GM12801 (cell line): ENCODE measurements around the gene NEURL4.

ENCODE experiments used
- CTCF ChIP-seq: IDR thresholded peaks from one replicate; pipeline ENCODE4 v1.5.1; 2011; ENCODE audit warnings: control low read depth; ENCODE audit not compliant: insufficient read length; ENCODE audit errors: extremely low read depth

NEURL4 gene

DNA sequence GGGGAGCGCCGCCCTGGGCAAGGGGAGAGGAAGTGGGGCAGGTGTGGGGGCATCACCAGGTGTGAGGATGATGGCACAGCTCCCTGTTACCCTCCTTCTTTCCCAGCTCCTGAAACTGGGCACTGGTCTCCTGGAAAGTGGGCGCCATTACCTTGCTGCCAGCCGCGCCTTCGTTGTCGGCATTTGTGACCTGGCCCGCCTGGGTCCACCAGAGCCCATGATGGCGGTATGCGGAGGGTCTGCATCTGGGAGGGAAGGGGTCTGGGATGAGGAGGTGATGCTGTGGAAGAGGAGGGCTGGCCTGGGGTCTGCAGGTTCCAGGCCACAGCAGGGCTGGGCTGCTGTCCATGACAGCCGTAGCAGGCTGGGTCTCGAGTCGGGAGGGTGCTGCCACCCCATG, 12.7 kb upstream of the NEURL4 start:
- no peak for TF ChIP-seq CTCF

DNA sequence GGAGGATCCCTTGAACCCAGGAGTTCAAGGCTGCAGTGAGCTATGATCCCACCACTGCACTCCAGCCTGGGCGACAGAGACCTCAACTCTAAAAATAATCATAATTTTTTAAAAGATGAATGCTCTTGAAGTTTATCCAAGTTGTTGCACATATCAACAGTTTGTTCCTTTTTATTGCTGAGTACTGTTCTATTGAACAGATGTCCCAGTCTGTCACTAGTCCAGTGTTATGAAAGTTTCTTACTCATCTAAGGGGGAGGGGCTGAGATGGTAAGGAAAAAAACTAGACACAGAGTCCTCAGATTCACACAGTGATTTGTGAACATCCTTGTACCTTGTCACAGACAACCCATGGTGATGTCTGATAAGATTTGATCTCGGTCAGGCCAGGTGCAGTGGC, 11.0 kb upstream of the NEURL4 start:
- no peak for TF ChIP-seq CTCF

- no peak for TF ChIP-seq CTCF
Measured at GRCh38 chr17:7336240-7337175, 7.4 kb upstream of the NEURL4 start, which contains the start of gene ACAP1. TSS of gene ACAP1 (plus strand) at chr17:7336529. CDS start at chr17:7336735, 206 bp downstream.

GRCh38 chr17:7334938-7335538, 5.9 kb upstream of the NEURL4 start:
- no peak for TF ChIP-seq CTCF

GRCh38 chr17:7332111-7332510, 3.0 kb upstream of the NEURL4 start:
- TF ChIP-seq CTCF = no peak

GRCh38 chr17:7330638-7331015, 1.5 kb upstream of the NEURL4 start:
- TF ChIP-seq CTCF = no peak

- no peak for TF ChIP-seq CTCF
Measured at GRCh38 chr17:7329997-7330637, 982 bp upstream of the NEURL4 start.
